ENCODE data around the gene TMEM200B. TPM values are rescaled to one million over a fixed set of nuclear protein-coding genes. Genes with fewer than 3 reads are reported as not detected.

Gene TMEM200B
- total and polyA plus RNA-seq, 9 donors = 16.2 to 65.9 (median 30.6) TPM

DNA sequence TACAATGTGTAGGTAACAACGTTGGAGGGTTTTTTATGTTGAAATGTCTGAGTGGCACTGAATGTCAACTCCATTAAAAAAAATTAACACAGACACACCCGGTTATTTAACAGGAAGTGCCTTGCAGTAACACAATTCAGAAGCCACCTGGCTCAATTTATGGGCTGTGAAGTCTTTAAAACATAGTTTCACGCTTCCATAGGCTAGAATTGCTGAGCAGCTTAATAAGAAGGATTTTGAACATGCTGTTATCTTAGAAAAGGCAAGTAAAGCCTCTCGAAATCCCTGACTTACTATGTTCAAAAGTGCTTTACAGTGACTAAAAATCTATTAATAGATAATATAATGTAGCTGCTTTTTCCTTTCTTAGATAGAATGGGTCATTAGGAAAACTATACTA lies 38.3 kb upstream of the TMEM200B start:
- H3K9me3 ChIP-seq = no peaks in the 10 kb centered on the region
- intact Hi-C loops (cut with DNase I) = no loop called here
- TF ChIP-seq POLR2A (IDR thresholded peaks at IDR 0.05) = no peak
- no peak for TF ChIP-seq EP300 (IDR thresholded peaks at IDR 0.05)
- TF ChIP-seq, protein P1, sequence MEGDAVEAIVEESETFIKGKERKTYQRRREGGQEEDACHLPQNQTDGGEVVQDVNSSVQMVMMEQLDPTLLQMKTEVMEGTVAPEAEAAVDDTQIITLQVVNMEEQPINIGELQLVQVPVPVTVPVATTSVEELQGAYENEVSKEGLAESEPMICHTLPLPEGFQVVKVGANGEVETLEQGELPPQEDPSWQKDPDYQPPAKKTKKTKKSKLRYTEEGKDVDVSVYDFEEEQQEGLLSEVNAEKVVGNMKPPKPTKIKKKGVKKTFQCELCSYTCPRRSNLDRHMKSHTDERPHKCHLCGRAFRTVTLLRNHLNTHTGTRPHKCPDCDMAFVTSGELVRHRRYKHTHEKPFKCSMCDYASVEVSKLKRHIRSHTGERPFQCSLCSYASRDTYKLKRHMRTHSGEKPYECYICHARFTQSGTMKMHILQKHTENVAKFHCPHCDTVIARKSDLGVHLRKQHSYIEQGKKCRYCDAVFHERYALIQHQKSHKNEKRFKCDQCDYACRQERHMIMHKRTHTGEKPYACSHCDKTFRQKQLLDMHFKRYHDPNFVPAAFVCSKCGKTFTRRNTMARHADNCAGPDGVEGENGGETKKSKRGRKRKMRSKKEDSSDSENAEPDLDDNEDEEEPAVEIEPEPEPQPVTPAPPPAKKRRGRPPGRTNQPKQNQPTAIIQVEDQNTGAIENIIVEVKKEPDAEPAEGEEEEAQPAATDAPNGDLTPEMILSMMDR (IDR thresholded peaks at IDR 0.05) = no peak
- WGBS, 3 donors = 77 to 81% (median 81%) methylated on average over 4 of the region's 4 CpGs
- no peaks in the 10 kb centered on the region for H3K27me3 ChIP-seq
- peaks cover 2% of the 10 kb centered on the region for H3K4me1 ChIP-seq (ENCODE audit: insufficient read depth)
- no peak for DNase-seq
- no peaks in the 10 kb centered on the region for H3K36me3 ChIP-seq
- H3K27ac ChIP-seq = no peak overlapping the region
- H3K4me3 ChIP-seq = no peak overlapping the region

DNA sequence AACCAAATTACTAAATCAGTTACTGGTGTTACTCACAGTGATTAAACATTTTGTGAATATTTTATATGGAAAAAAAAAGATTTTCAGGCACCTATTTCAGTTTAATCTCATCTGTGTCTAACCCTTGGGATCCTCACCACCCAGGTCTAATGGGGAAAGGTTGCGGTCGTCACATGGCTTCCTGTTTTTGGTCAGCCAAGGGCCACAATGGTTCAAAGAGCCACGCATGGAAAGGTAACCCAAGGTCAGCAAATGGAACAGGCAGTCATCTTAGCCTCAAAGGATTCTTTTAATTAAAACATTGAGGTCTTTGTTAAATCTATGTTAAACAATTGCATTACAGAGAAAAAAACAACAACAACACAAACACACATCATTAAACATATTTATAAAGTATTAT lies 36.1 kb upstream of the TMEM200B start:
- Histone ChIP-seq H3K27ac (no peak overlapping the region), H3K4me3 (no peak overlapping the region), H3K9me3 (no peaks in the 10 kb centered on the region), H3K4me1 (ENCODE audit: insufficient read depth) (peaks cover 7% of the 10 kb centered on the region), H3K36me3 (no peaks in the 10 kb centered on the region), H3K27me3 (no peaks in the 10 kb centered on the region)
- intact Hi-C loops (cut with DNase I) = no loop called here
- WGBS, 3 donors = 85 to 89% (median 86%) methylated on average over 3 of the region's 3 CpGs
- TF ChIP-seq, protein P1 (IDR thresholded peaks at IDR 0.05) = no peak
- TF ChIP-seq EP300 (IDR thresholded peaks at IDR 0.05) (no peak), POLR2A (IDR thresholded peaks at IDR 0.05) (no peak)
- DNase-seq = no peak

DNA sequence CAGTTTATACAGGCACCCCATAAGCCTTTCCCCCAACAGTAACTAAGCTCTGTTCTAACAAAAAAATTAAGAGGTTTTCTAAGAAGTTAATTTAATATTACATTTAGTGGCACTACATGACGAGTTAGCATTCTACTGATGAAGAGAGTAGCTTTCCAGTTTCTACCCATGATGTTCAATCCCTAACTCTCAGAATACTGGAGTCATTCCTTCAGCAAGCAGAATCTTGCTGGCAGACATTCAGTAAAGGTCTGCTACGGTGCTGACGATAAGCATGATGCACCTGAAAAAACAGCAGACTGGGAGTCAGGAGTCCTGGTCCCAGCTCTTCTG lies 33.5 kb upstream of the TMEM200B start:
- peaks cover 6% of the 10 kb centered on the region for H3K4me1 ChIP-seq (ENCODE audit: insufficient read depth)
- WGBS, 3 donors = 37 to 46% (median 42%) methylated on average over 3 of the region's 3 CpGs
- H3K27me3 ChIP-seq = no peaks in the 10 kb centered on the region
- no peak overlapping the region for H3K4me3 ChIP-seq
- H3K27ac ChIP-seq = peak overlapping the region in 1 of 2 donors; percentile 55
- H3K36me3 ChIP-seq = no peaks in the 10 kb centered on the region
- DNase-seq = no peak
- intact Hi-C loops (cut with DNase I) = no loop called here
- H3K9me3 ChIP-seq = no peaks in the 10 kb centered on the region
- no peak for TF ChIP-seq POLR2A (IDR thresholded peaks at IDR 0.05)
- TF ChIP-seq EP300 (IDR thresholded peaks at IDR 0.05) = no peak
- TF ChIP-seq, protein P1 (IDR thresholded peaks at IDR 0.05) = no peak

DNA sequence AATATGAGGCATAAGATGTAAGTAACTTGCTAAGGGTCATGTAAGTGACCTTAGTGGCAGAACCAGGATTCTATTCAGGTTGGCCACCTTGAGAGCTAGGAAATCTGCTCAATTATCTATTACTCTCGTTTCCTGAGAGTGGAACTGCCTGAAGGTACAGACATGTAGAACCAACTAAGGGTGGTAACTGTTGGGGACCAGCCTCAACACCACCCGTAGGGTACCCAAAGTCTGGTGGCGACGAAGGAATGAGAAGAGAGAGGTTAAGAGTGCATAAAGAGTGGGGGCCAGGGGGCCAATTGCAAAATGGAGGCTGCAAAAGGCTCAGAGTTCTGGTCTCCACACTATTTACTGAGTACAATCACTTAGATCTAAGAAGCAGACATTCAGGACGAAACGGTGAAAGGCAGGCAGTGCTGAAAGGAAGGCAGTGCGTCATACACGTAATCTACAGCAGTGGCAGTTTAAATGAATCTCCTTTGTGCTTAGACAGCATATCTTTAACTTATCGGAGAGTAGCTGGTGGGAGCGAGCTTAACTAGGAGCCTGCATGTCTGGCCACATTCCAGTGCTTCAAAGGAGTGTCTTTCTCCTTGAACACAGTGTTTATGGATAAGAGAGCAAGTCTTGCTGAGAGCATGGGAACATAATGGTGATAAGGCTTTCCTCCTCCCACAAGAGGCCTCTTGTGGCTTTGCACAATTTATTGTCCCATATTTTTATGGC lies 33.0 kb upstream of the TMEM200B start:
- DNase-seq = peak in 4 of 5 donors; percentile 43 to 62 (median 55)
- intact Hi-C loops (cut with DNase I) = no loop called here
- WGBS, 3 donors = 16 to 20% (median 17%) methylated on average over 10 of the region's 10 CpGs
- Histone ChIP-seq H3K36me3 (no peaks in the 10 kb centered on the region), H3K27ac (peak overlapping the region in 1 of 2 donors; percentile 55), H3K27me3 (no peaks in the 10 kb centered on the region), H3K9me3 (no peaks in the 10 kb centered on the region), H3K4me3 (no peak overlapping the region), H3K4me1 (ENCODE audit: insufficient read depth) (peaks cover 6% of the 10 kb centered on the region)
- TF ChIP-seq, protein P1 (IDR thresholded peaks at IDR 0.05) = no peak
- no peak for TF ChIP-seq POLR2A (IDR thresholded peaks at IDR 0.05)
- TF ChIP-seq EP300 (IDR thresholded peaks at IDR 0.05) = no peak
